CD4-positive, alpha-beta T cell treated with Interleukin-4 for 1 hour (primary cell): ENCODE measurements around the gene DRAP1.

ENCODE experiments used
- DNase-seq, 2 donors: peaks; one replicate each; pipeline ENCODE4 v3.0.0-alpha.2; 2020 to 2022

The DRAP1 gene, protein sequence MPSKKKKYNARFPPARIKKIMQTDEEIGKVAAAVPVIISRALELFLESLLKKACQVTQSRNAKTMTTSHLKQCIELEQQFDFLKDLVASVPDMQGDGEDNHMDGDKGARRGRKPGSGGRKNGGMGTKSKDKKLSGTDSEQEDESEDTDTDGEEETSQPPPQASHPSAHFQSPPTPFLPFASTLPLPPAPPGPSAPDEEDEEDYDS

DNA sequence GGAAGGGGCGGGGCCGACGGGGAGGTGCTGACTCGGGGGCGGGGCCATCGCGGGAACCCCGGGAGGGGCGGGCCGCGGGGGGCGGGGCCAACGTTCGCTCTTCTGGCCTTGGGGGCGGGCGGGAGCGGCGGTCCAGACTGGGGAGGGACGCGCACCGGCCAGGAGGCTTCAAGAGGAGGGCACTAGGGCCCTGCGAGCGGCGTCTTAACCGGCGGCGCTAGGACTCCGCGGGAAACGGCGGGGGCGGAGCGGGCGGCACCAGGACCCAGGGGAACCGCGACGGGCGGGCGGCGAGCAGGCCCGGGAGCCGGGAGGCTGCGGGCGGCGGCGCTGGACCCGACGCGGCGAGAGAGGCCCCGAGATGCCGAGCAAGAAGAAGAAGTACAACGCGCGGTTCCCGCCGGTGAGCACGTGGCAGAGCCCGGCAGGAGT, at the start of gene DRAP1:
DRAP1 (plus strand) TSS at position 286 of the 432 bp plus-strand sequence; CDS start at position 362, 76 bp downstream.
- peak; percentile 99 for DNase-seq

DNA sequence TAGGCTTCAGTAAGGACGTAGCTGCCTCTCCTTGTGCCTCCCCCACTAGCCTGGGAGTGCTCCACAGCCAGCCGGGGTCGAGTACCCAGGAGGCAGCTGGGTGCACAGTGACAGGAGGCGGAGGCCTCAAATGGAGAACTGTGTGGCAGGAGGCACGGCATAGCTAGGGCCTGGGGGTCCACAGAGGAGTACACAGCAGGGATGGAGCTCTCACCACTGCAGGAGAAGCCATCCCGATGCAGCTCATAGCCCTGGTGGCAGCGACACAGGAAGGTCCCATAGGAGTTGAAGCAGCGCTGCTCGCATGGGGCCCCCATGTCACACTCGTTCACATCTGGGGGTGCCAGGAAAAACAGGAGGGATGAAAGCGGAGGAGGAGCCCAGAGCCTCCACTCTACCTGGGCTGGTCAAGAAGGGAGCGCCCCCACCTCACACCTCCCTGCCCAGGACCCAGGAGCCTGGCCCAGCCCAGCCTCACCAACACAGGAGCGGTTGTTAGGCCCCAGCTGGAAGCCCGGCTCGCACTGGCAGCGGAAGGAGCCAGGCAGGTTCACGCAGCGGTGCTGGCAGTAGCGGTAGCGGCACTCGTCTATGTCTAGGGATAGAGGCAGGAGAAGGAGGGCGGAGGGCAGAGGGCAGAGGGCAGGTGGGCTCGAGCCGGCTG, 49.5 kb upstream of the DRAP1 start:
- DNase-seq, result no peak

DNA sequence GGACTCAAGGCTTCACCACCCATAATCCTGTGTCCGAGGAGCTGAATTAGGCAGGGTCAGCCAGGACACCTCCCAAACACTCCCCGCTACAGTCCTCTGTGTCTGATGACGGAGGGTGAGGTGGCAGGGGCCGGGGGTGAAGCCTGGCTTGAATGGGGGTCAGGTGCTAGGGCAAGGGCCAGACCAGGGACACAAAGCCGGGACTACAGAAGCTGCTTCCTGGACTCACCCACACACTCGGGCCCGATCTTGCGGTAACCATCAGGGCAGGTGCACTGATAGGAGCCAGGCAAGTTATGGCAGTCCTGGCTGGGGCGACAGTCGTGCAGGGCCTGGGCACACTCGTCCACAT, 48.9 kb upstream of the DRAP1 start:
- DNase-seq, result no peak

DNA sequence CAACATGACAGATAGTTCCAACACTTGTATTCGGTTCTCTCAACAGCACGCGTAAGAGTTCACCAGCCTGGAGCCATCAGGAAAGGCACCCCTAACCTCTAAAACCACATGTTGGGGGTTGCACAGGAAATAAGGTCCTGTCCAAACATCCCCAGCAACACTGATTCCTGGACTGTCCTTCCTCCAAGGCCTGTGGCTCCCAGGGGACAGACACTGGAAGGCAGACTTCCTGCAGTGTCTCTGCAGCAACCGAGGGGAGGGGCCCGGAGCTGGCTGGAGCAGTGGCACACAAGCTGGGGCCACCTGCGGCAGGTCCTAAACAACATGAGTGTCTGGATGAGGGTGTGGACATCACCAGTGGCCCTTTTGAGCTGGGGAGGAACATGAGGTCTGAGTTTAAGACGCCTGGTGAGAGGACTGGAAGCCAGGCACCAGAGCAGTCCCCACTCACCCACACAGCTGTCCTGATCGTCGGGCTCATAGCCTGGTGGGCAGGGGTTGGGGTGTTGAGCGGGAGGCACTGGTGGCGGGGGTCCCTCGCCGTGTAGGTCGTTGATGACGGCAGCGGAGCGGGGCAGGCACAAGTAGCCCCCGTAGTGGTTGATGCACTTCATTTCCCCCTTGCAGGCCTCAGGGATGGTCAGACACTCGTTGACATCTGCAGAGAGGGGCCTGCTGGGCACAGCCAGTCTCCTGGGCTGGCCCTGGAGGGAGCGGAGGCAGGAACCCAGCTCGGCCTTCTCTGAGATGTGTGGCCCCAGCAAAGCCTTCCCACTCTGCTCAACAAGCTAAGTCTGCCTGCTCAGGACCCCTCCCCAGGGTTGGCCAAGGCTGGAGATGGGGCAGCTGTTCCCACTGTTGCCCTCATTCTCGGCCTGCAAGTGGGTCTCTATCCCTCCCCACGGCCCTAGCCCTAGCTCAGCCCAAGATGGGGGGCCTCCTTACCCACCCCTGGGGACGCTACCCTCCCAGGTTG, 48.2 kb upstream of the DRAP1 start:
- no peak for DNase-seq

DNA sequence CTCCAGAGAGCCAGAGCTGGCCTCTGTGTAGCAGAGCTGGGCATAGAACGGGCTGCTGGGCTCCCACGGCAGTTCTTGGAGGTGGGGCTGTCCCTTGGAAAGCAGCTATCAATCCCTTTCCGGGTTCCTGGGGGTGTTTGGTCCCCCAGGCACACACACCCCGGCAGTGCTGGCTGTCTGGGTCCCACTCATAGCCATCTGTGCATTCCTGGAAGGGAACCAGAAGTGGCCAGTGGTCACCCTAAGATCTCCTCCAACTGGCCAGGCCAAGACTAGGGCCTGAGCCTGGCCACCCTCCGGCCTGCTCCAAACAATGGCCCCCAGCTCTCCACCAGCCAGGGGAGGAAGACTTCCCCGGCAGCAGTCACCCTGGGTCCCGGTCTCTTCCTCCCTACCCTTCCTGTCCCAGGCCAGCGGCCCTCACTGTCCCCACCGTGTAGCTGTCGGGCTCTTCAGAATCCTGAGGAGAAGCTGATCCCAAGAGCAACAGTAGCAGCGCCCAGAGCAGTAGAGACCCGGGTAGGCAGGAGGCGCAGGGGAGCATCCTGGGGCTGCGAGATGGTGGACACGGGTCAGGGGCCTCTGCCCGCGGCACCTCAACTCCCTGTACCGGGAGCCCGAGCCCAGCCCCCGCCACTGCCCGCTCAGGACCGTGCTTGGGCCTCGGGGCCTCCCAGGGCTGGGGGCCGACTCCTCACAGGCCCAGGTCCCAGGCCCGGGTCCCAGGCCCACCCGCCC, 47.2 kb upstream of the DRAP1 start:
- DNase-seq, result no peak

DNA sequence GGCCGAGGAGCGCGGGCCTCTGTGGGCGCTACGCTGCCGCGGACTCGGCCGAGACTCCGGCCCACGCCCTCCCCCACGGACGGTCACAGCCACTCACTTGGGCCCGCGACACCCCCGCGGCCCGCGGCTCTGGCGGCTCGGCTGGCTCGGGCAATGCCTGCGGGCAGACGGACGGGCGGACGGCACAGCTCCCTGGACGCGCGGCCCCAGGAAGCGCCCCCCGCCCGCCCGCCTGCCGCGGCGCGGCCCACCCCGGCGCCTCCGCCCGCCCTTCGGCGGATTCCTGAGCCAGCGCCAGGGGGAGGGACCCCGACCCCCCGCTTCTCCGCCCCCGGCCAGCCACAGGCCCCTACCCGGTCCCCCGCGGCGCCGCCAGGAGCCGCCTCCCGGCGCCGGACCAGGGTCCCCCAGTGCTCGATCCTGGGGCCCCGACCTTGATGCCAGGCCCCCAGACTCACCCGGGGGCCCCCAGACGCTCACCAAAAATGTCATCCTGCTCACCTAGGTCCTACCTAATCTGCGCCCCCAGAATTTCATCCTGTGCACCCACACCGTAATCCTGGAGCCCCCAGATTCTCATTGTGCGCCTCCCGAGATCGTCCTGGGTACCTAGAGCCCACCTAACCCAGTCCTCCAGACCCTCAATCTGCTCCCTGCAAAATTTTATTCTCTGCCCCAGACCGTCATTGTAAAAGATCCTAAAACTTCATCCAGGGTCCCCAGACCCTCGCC, 46.5 kb upstream of the DRAP1 start, which contains the start of gene EFEMP2:
EFEMP2 (minus strand) TSS at position 215 of the 732 bp plus-strand sequence. CDS start 446 bp downstream, outside the sequence.
- DNase-seq, result no peak

DNA sequence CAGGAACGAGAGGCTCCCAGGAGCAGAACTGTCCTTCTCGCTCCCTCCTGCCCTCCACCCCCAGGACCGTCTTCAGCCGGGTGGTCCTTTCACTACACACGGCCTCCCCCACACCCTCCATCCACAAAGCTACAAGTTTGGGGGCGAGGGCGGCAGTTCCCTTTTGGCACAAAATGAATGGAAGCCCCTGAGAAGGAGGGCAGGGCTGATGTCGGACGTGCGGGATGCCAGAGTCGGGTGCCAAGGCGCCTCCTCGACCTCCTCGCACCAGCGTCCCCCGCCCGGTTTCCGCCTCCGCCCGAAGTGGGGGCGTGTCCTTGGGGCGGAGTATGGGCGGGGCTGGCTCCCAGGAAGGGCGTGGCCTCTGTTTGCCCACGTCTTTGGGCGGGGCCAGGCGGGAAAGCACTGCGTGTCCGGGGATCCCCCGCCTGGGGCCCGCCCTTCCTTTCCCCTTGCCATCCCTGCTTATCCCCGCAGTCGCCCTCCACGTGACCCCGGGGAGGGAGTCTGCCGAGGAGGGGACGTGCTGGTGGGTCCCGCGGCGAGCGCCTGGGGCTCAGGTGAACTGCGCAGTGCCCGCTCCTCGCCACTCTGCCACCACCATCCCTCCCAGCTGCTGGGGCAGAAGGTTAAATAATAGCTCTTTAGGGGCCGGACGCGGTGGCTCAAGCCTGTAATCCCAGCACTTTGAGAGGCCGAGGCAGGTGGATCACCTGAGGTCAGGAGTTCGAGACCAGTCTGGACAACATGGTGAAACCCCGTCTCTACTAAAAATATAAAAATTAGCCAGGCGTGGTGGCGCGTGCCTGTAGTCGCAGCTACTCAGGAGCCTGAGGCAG, 45.7 kb upstream of the DRAP1 start:
- peak; percentile 95 to 97 for DNase-seq

DNA sequence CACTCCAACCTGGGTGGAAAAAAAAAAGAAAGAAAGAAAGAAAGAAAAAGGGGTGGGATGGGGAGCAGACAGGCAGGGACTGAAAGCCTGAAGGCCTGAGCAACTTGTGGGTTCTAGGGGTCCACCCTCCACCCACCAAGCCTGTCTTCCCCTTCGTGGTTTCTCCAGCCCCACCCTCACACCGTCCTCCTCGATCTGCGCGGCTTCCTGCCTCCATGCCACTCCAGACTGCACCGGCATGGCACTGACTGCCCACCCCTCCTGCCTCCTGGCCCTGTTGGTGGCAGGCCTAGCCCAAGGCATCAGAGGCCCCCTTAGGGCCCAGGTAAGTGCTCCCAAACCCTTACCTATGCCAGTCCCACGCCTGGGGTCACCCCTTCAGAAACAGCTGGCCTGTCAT, 39.6 kb upstream of the DRAP1 start, which contains the start of gene CTSW:
CTSW (plus strand) TSS at position 221 of the 400 bp plus-strand sequence; CDS start at position 239, 18 bp downstream.
- peak; percentile 50 to 64 for DNase-seq

DNA sequence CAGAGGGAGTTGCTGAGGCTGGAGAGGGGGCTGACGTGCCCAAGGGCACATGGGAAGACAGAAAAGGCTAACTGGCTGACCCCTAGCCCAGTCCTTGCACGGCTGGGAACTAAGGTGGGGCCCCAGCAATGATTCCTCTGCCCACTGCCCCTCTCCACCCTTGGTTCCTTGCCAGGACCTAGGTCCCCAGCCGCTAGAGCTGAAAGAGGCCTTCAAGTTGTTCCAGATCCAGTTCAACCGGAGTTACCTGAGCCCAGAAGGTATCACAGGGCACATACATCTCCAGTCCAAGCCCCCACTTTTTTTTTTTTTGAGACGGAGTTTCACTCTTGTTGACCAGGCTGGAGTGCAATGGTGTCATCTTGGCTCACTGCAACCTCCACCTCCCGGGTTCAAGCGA, 39.2 kb upstream of the DRAP1 start:
- no peak for DNase-seq

DNA sequence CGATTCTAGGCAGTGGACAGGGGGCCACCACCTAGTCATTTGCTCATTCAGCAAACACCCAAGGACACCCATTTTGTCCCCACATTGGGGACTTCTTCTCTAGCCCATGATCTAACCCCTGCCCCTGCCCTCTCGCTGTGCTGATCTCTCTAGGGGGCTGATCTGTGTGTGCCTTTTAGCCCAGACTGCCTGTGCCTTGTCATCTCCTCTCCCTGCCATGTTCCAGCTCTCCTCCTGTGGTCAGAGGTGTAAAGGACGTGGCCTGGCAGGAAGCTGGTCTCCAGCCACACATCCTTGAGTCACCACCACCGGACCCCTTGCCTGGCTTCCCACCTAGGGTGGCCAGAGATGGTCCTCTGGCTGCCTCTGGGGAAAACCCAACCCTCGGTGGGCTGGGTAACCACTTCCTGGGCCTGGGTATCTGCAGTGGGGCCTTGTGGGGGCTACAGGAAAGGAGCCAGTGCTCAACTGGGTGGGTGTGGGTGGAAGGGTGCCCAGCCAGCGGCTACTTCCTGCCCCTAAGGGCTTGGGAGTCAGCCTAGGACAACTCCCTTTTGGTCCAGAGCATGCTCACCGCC, 38.3 kb upstream of the DRAP1 start:
- peak in 1 of 2 donors; percentile 20 for DNase-seq

DNA sequence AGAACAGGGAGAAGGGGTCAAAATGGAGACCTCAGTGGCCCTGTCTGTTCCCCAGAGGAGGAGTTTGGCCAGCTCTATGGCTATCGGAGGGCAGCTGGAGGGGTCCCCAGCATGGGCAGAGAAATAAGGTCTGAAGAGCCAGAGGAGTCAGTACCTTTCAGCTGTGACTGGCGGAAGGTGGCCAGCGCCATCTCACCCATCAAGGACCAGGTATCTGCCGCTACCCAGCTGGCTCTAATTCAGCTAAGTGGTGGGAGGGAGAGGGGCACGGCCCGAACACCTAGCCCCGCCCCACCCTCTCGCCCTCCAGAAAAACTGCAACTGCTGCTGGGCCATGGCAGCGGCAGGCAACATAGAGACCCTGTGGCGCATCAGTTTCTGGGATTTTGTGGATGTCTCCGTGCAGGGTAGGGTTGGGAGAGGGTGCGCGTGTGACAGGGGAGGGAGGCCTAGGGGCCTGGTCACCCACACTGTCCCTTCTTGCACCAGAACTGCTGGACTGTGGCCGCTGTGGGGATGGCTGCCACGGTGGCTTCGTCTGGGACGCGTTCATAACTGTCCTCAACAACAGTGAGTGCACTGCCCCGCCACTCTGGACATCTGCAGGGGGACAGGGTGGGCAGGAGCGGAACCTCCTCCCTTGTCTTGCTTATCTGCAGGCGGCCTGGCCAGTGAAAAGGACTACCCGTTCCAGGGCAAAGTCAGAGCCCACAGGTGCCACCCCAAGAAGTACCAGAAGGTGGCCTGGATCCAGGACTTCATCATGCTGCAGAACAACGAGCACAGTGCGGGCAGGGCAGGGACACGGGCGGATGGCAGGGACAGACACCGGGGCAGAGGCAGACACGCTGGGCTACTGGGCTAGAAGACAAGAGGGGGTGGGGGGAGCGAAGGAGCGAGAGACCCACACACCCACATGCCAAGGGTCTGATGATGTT, 36.8 kb upstream of the DRAP1 start:
- DNase-seq, result no peak

DNA sequence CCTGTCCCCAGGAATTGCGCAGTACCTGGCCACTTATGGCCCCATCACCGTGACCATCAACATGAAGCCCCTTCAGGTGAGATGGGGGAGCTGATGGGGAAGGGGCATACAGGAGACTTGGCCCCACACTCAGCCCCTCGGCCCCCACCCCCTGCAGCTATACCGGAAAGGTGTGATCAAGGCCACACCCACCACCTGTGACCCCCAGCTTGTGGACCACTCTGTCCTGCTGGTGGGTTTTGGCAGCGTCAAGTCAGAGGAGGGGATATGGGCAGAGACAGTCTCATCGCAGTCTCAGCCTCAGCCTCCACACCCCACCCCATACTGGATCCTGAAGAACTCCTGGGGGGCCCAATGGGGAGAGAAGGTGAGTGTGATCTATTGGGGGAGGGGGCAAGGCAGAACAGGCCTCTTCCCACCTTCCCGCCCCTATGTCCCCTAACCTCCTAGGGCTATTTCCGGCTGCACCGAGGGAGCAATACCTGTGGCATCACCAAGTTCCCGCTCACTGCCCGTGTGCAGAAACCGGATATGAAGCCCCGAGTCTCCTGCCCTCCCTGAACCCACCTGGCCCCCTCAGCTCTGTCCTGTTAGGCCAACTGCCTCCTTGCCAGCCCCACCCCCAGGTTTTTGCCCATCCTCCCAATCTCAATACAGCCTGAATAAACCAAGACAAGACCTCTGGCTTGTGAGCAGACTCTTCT, 36.0 kb upstream of the DRAP1 start:
- no peak for DNase-seq

DNA sequence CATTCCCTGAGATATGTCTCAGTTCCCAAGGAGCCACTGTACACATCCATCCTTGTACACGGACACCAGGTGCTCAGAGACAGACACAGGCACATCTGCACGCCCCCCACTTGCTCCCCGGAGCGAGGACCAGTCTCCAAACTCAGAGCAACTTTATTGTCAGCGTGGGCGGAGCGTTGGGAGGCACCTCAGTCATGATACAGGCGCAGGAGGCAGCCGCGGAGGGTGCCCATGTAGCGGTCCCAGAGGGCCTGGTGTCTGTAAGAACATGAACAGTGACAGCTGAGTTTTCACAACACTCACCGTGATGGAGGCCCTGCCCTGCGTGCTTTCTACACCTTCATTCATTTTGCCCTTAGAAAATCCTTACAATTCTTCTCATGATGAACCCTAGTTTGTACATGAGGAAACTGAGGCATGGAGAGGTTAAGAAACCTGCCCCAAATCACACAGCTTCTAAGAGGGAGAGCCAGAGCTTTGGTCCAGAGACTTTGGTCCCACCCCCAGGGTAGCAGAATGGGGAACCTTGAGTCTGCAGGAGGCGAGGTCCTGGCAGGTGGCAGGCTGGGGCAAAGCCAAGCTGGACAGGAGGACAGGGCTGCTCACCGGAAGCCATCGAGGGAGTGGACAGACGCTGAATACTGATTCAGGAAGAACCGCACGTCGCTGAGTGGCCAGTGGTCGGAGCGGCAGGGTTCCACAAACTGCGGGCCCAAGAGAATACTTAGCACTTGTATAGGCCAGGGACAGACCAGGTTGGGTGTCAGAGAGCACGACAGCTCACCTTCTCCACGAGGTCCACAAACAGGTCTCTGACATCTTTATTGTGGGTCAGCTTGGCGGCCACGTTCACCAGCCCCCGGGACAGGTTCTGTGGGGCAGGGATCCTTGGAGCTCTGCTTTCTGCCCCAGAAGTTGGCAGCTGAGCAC, 35.2 kb upstream of the DRAP1 start:
- no peak for DNase-seq

DNA sequence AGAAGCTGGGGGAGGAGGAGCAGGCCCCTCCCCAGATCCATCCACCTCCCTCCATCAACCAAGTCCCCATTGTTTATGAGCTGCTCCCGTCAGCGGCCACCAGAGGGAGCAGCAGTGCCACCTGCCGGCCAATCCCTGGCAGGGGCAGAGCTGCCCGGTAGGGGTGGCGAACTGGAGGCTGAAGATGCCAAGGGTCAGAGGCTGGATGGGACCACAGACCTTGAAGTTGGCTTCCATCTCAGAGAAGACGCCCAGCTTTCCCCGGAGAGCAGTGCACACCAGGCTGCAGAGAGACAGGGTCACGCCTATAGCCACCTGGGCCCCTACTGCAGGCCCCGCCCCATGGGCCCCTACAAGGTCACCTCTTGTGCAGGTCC, 34.5 kb upstream of the DRAP1 start:
- DNase-seq, result peak; percentile 83 to 85

DNA sequence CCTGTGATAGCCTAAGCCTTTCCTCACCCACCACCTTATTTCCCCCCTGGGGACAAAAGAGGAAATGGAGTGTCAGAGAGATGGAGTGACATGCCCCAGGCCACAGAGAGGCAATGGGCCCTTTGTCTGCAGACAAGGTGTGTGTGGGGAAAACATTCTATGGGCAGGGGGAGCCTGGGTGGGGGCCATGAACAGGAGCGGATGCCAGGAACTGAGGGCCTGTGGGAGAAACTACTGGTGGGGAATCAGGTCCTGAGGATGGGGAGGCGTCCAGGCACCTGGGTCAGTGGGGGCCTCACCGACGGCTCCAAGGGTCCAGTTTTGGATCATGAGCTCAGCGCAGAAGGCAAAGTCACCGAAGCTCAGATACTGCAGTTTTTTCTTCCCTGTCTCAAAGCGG, 34.0 kb upstream of the DRAP1 start:
- no peak for DNase-seq

DNA sequence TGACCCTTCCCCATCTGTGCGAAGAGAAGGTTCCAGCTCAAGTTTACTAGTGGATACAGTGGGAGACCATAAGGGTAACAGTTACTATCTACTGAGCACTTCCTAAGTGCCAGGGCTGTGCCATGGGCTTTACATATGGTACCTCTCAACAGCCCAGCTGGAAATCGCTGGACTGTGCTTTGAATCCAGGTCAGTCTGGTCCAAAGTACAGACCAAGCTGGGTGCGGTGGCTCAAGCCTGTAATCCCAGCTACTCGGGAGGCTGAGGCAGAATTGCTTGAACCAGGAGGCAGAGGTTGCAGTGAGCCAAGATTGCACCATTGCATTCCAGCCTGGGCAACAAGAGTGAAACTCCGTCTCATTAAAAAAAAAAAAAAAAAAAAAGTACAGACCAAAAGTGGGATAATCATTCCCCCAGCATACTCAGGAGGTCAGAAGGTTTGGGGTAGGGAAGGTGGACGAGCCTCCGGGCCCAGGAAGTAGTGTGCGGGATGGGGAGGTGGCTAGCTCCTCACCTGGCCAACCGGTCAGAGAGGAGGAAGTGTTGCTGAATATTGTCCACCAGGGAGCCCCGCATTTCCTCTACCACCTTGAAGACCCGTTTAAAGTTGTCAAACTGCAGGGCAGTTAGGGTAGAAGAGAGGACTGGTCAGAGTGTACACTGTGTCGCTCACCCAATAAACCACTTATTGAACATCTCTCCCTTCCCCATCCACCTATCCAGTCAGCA, 33.3 kb upstream of the DRAP1 start:
- no peak for DNase-seq
